Brain microvascular endothelial cell (primary cell): ENCODE data around the gene SLC34A2.

Experiments used
- DNase-seq: peaks from one replicate; pipeline ENCODE4 v3.0.0-alpha.2; 2020
- H3K27ac ChIP-seq: fragments of 250-450 bp; sonication (Bioruptor Pico); 2 replicates; pipeline ENCODE4 v1.5.1; 2020; ENCODE audit warnings: mild to moderate bottlenecking, moderate library complexity
- H3K27me3 ChIP-seq: fragments of 250-450 bp; sonication (Bioruptor Pico); replicated peaks from 2 replicates; pipeline ENCODE4 v1.5.1; 2020; ENCODE audit warnings: mild to moderate bottlenecking
- H3K36me3 ChIP-seq: fragments of 250-450 bp; sonication (Bioruptor Pico); replicated peaks from 2 replicates; pipeline ENCODE4 v1.5.1; 2020; ENCODE audit warnings: mild to moderate bottlenecking
- H3K4me3 ChIP-seq: 2 replicates; pipeline ENCODE4 v1.5.1; 2011; ENCODE audit warnings: low read depth, mild to moderate bottlenecking, control low read depth, low read length, moderate library complexity
- in situ Hi-C: cut with HindIII; loops from 2 replicates; pipeline ENCODE4 v1.10.0; 2017; ENCODE audit warnings: low sequenced_read_pairs, low pct_ligation_motif_present
- TF ChIP-seq, protein P1 (sequence below): IDR thresholded peaks from 2 replicates; pipeline ENCODE4 v1.5.1; 2011; ENCODE audit warnings: low read depth, mild to moderate bottlenecking, moderate library complexity, low read length, control low read depth, inconsistent platforms; ENCODE audit errors: missing control alignments

Gene SLC34A2

DNA sequence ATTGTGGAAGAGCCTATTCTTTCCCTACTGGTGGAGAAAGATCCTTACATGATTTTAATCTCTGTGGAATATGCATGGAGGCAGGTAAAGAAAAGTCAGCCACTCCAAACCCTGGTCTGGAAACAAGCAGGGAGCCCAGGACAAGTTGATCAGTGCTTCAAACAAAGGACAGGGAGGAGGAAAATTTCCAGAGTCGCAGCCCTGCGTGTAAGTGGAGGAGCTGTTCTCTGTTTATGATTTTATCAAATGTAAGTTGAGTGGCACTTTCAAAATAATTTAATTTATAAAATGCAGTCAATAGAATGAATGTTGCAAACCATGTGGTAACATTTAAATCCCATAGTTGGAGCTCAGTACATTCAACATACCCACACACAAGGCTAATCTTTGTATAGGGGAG is 57.0 kb downstream of the SLC34A2 start:
- in situ Hi-C loops: no loop called here
- TF ChIP-seq, protein P1, sequence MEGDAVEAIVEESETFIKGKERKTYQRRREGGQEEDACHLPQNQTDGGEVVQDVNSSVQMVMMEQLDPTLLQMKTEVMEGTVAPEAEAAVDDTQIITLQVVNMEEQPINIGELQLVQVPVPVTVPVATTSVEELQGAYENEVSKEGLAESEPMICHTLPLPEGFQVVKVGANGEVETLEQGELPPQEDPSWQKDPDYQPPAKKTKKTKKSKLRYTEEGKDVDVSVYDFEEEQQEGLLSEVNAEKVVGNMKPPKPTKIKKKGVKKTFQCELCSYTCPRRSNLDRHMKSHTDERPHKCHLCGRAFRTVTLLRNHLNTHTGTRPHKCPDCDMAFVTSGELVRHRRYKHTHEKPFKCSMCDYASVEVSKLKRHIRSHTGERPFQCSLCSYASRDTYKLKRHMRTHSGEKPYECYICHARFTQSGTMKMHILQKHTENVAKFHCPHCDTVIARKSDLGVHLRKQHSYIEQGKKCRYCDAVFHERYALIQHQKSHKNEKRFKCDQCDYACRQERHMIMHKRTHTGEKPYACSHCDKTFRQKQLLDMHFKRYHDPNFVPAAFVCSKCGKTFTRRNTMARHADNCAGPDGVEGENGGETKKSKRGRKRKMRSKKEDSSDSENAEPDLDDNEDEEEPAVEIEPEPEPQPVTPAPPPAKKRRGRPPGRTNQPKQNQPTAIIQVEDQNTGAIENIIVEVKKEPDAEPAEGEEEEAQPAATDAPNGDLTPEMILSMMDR: no peak
- Histone ChIP-seq H3K36me3 (no peaks in the 10 kb centered on the region), H3K27me3 (no peaks in the 10 kb centered on the region), H3K4me3 (no peak overlapping the region), H3K27ac (no peak overlapping the region)
- DNase-seq: no peak

DNA sequence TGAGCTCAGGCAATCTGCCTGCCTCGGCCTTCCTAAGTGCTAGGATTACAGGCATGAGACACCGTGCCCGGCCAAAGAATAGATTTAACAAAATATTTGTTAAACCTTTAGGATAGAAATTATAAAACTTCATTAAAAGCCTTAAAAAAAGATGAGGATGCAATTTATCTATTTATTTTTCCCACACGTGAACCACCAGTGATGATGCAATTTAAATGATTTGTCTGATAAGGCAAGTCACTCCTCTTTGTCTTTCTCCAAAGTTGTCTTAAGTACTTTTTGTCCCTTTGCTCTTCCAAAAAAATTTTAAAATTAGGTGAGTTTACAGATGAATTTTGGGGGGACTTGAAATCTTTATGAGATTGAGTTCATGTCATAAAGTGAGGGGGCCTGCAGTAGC is 58.2 kb downstream of the SLC34A2 start:
- H3K27ac ChIP-seq: no peak overlapping the region
- H3K36me3 ChIP-seq: no peaks in the 10 kb centered on the region
- no peak for DNase-seq
- TF ChIP-seq, protein P1: no peak
- in situ Hi-C loops: no loop called here
- no peak overlapping the region for H3K4me3 ChIP-seq
- no peaks in the 10 kb centered on the region for H3K27me3 ChIP-seq

DNA sequence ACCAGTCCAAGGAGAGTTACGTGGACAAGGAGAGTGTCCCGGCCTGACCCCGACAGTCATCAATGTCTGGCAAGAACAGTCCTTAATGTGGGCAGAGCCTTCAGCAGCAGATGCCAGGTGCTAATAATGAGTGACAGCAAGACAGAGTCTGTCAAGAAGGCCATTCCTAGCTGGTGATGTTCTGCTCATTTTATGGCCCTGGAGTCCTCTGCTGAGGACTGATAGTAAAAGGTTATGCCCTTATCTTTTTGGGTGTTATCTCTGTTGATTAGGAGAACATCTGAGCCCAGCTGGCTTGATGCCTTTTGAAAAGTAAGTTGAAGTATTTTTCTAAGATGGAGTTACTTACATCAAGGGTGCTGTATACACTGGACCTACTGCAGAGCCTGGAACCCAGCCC is 67.3 kb downstream of the SLC34A2 start:
- no peak overlapping the region for H3K27ac ChIP-seq
- in situ Hi-C loops: no loop called here
- no peaks in the 10 kb centered on the region for H3K27me3 ChIP-seq
- TF ChIP-seq, protein P1: no peak
- no peak overlapping the region for H3K4me3 ChIP-seq
- DNase-seq: no peak
- no peaks in the 10 kb centered on the region for H3K36me3 ChIP-seq

DNA sequence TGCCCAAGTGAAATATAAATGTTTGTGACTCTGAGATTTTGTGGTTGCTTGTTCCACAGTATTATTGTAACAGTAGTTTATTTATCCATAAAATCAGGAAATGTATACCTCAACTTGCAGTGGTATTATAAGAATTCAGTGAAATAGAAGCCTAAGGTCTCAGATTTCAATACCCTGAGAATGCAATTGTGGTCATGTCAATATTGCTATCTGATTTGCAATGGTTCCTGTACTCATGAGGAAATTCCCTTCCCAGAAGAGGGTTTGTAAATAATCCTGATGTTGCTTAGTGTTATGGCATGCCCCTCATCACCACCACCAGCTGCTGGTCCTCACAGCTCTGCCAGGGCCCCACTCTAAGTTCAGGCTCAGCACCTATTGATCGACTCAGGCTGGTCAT is 67.8 kb downstream of the SLC34A2 start:
- in situ Hi-C loops: no loop called here
- H3K27ac ChIP-seq: no peak overlapping the region
- no peak for DNase-seq
- no peaks in the 10 kb centered on the region for H3K27me3 ChIP-seq
- TF ChIP-seq, protein P1: no peak
- H3K4me3 ChIP-seq: no peak overlapping the region
- H3K36me3 ChIP-seq: no peaks in the 10 kb centered on the region

DNA sequence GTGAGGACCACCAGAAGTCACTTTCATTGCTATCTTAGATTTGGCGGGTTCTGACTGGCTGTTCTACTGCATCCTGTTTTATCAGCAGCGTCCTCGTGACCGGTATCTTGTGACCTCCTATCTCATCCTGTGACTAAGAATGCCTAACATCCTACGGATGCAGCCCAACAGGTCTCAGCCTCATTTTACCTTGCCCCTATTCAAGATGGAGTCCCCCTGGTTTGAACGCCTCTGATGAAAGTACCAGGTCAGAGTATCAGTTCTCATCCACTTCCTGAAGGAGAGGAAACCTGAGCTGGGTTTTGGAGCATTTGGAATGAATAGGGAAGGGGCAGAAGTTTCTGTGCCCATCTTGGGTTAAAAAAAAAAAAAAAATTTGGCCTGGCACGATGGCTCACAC is 70.2 kb downstream of the SLC34A2 start:
- Histone ChIP-seq H3K4me3 (no peak overlapping the region), H3K27ac (no peak overlapping the region), H3K36me3 (no peaks in the 10 kb centered on the region), H3K27me3 (no peaks in the 10 kb centered on the region)
- DNase-seq: no peak
- in situ Hi-C loops: no loop called here
- TF ChIP-seq, protein P1: no peak

DNA sequence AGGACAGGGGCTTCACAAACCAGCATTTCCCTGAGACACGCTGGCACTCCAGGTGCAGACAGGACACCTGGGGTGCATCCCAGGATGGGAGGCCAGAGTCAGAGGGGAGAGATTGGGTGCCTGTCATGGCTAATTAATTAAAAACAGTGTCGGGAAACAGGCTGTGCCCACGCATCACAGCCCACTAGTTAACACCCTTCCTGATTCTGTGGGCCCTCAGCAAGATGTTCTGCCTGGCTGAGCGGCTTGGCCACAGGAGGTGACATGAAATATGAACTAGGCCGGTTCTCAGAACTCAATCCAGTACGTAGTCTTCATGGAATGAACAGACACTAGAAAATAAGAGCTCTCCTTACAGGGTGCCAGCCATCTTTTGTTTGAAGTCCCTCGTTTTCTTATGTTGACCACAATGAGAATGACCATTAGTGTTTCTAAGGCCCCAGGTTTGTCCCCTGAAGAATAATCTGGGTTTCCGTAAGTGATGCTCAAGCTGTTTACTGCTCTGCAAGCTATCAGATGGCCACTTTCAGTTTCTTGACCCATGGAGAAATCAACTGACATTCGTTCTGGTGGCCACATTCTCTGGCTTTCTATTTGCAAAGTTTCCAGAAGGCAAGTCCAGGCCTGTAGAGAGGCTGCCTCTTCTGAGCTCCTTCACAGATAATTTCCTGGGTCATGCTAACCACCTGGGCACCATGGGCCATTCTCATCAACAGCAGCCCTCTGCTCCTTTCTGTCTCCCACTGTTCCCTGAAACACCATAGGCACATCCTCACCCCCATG is 72.3 kb downstream of the SLC34A2 start:
- in situ Hi-C loops: no loop called here

More for the DNA sequence above, 72.3 kb downstream of the SLC34A2 start:
- H3K36me3 ChIP-seq: no peaks in the 10 kb centered on the region
- no peak for DNase-seq
- H3K4me3 ChIP-seq: no peak overlapping the region
- no peaks in the 10 kb centered on the region for H3K27me3 ChIP-seq
- TF ChIP-seq, protein P1: no peak
- no peak overlapping the region for H3K27ac ChIP-seq
